ENCODE results near the gene USP12.
"Not testable (repeated sequence)": the region's sequence is repeated elsewhere in the genome, so short reads cannot be mapped to it uniquely, and the experiment has no call there.

Gene USP12, protein sequence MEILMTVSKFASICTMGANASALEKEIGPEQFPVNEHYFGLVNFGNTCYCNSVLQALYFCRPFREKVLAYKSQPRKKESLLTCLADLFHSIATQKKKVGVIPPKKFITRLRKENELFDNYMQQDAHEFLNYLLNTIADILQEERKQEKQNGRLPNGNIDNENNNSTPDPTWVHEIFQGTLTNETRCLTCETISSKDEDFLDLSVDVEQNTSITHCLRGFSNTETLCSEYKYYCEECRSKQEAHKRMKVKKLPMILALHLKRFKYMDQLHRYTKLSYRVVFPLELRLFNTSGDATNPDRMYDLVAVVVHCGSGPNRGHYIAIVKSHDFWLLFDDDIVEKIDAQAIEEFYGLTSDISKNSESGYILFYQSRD

DNA sequence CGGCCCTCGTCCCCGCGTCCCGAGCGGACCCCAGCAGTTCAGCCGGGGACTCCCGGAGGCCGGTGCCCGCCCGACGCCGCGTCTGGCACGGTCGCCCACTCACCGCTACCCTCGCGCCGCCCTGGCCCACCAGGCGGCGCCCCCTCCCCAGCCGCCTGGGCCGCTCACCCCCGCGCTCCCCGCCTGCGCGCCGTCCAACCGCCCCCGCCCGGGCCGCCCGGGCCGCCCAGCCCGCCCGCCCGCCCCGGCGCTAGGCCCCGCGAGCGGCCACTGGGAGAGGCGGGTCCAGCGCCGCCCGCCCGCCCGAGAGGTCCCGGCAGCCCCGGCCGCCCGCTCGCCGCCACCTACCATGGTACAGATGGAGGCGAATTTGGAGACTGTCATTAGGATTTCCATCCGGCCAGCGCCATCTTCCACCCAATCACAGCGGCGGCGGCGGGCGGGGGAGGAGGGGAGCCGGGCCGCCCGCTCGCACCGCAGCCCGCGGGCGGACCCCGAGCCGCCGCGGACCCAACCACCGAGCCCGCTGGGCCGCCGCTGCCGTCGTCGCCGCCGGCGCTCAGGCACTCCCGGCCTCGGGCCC lies at the start of gene USP12:
Gene USP12 (minus strand): TSS at position 568 of the 583 bp plus-strand sequence. CDS start 172 bp downstream, at position 396.
- no peaks in the 10 kb centered on the region for H3K36me3 ChIP-seq (ENCODE audit: insufficient read depth, low read length)
- TF ChIP-seq FOXP2 (optimal IDR thresholded peaks at IDR 0.05; ENCODE audit: control extremely low read depth, extremely low read length, insufficient read depth): no peak
- TF ChIP-seq EZH2 (IDR thresholded peaks at IDR 0.05): no peak
- no peak for TF ChIP-seq POLR2AphosphoS5 (IDR thresholded peaks at IDR 0.05; ENCODE audit: borderline replicate concordance, low read depth, low read length)
- no peak for DNase-seq (ENCODE audit: low read depth, low spot score)

DNA sequence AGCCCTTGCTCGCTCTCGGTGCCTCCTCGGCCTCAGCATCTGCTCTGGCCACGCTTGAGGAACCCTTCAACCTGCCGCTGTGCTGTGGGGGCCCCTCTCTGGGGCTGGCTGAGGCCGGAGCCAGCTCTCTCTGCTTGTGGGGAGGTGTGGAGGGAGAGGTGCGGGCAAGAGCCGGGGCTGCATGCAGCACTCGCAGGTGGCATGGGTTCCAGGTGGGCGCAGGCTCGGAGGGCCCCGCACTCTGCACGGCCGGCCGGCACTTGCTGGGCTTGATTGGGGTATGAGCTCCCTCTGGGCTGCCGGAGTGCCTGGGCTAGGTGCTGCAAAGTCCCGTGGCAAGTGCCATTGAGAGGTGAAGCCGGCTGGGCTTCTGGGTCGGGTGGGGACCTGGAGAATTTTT lies 48.0 kb upstream of the USP12 start:
- H3K9me3 ChIP-seq (ENCODE audit: low read depth, low read length): no peaks in the 10 kb centered on the region
- no peak overlapping the region for H3K4me3 ChIP-seq
- H3K9ac ChIP-seq (ENCODE audit: insufficient read length): no peak overlapping the region
- DNase-seq (ENCODE audit: low read depth, low spot score): no peak
- H3K27ac ChIP-seq: no peak overlapping the region
- H3K36me3 ChIP-seq (ENCODE audit: insufficient read depth, low read length): no peaks in the 10 kb centered on the region
- TF ChIP-seq FOXP2 (optimal IDR thresholded peaks at IDR 0.05; ENCODE audit: control extremely low read depth, extremely low read length, insufficient read depth): no peak
- no peak for TF ChIP-seq EZH2 (IDR thresholded peaks at IDR 0.05)
- TF ChIP-seq POLR2AphosphoS5 (IDR thresholded peaks at IDR 0.05; ENCODE audit: borderline replicate concordance, low read depth, low read length): no peak

More for the DNA sequence above, at the start of gene USP12:
- Histone ChIP-seq H3K9me3 (ENCODE audit: low read depth, low read length) (no peaks in the 10 kb centered on the region), H3K9ac (ENCODE audit: insufficient read length) (peak within 1 kb of the TSS; percentile 81), H3K4me3 (peak within 1 kb of the TSS; percentile 93), H3K27ac (peak within 1 kb of the TSS; percentile 51)

DNA sequence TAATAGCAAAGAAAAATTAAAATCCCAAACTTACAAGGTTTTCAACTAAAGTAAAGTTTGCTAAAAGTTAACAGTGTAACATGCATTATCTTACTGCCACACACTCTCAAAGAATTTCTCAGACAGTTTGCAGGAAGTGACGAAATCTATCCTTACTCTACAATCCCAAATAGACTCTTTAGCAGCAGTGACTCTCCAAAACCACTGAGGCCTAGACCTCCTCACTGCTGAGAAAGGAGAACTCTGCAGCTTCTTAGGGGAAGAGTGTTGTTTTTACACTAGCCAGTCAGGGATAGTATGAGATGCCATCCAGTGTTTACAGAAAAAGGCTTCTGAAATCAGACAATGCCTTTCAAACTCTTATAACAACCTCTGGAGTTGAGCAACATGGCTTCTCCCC lies 47.2 kb upstream of the USP12 start:
- not testable (repeated sequence) for H3K36me3 ChIP-seq (ENCODE audit: insufficient read depth, low read length); DNase-seq (ENCODE audit: low read depth, low spot score); H3K4me3 ChIP-seq; H3K27ac ChIP-seq; H3K9me3 ChIP-seq (ENCODE audit: low read depth, low read length); H3K9ac ChIP-seq (ENCODE audit: insufficient read length)

DNA sequence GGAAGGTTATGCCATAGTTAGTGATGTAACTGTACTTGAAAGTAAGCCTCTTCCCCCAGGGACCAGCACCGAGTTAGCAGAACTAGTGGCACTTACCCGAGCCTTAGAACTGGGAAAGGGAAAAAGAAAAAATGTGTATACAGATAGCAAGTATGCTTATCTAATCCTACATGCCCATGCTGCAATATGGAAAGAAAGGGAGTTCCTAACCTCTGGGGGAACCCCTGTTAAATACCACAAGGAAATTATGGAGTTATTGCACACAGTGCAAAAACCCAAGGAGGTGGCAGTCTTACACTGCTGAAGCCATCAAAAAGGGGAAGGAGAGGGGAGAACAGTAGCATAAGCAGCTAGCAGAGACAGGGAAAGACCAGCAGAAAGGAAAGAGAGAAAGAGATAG lies 46.2 kb upstream of the USP12 start:
- not testable (repeated sequence) for H3K4me3 ChIP-seq; H3K27ac ChIP-seq; H3K36me3 ChIP-seq (ENCODE audit: insufficient read depth, low read length); DNase-seq (ENCODE audit: low read depth, low spot score); H3K9me3 ChIP-seq (ENCODE audit: low read depth, low read length); H3K9ac ChIP-seq (ENCODE audit: insufficient read length)

DNA sequence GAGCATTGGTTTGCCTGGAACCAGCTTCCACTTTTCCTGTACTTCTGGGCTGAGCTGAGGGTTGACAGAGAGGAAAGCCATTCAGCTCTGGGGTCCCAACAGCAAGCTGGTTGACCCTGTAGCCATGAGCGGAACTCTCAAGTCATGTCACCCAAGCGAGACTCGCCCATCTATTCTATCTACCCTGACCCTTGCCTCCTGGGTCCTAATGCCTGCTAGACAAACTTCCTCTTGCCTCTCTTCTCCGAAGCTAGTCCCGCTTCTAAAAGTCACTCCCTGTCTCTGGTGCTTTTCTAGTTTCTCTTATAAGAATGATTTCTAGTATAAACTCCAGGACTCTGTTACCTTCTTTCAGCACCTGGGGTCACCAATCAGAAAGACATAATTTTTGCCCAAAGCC lies 41.8 kb upstream of the USP12 start:
- H3K4me3 ChIP-seq; H3K9me3 ChIP-seq (ENCODE audit: low read depth, low read length); DNase-seq (ENCODE audit: low read depth, low spot score); H3K36me3 ChIP-seq (ENCODE audit: insufficient read depth, low read length); H3K27ac ChIP-seq; H3K9ac ChIP-seq (ENCODE audit: insufficient read length): not testable (repeated sequence)

DNA sequence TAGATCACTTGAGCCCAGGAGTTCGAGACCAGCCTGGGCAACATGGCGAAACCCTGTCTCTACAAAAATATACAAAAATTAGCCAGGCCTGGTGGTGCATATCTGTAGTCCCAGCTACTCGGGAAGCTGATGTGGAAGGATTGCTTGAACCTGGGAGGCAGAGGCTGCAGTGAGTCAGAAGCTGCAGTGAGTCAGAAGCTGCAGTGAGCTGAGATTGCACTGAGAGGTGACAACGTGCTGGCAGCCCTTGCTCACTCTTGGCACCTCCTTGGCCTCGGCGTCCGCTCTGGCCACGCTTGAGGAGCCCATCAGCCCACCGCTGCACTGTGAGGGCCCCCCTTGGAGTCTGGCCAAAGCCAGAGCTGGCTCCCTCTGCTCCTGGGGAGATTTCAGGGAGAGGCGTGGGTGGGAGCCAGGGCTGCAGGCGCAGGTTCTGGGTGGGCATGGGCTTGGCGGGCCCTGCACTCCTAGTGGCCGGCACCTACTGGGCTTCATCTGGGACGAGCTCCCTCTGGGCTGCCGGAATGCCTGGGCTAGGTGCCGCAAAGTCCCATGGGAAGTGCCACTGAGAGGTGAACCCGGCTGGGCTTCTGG lies 40.3 kb upstream of the USP12 start:
- TF ChIP-seq FOXP2 (optimal IDR thresholded peaks at IDR 0.05; ENCODE audit: control extremely low read depth, extremely low read length, insufficient read depth) (no peak), POLR2AphosphoS5 (IDR thresholded peaks at IDR 0.05; ENCODE audit: borderline replicate concordance, low read depth, low read length) (no peak), EZH2 (IDR thresholded peaks at IDR 0.05) (no peak)
- no peak overlapping the region for H3K9ac ChIP-seq (ENCODE audit: insufficient read length)
- no peak for DNase-seq (ENCODE audit: low read depth, low spot score)
- no peaks in the 10 kb centered on the region for H3K36me3 ChIP-seq (ENCODE audit: insufficient read depth, low read length)
- H3K9me3 ChIP-seq (ENCODE audit: low read depth, low read length): 0 out of 2 replicates have a peak, but pooled peaks cover 6% of the 10 kb centered on the region
- no peak overlapping the region for H3K27ac ChIP-seq
- H3K4me3 ChIP-seq: no peak overlapping the region

DNA sequence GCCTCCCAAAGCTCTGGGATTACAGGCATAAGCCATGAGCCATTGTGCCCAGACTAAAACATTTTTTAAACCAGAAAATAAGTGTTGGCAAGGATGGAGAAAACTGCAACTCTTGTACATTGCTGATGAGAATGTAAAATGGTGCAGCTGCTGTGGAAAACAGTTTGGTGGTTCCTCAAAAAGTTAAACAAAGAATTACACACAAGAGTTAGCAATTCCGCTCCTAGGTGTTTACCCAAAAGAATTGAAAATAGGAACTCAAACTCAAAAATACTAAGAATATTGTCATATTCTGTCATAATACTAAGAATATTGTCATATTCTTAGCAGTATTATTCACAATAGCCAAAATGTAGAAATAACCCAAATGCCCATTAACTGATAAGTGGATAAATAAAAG lies 39.7 kb upstream of the USP12 start:
- no peak overlapping the region for H3K27ac ChIP-seq
- no peak overlapping the region for H3K4me3 ChIP-seq
- H3K36me3 ChIP-seq (ENCODE audit: insufficient read depth, low read length): no peaks in the 10 kb centered on the region
- 0 out of 2 replicates have a peak, but pooled peaks cover 6% of the 10 kb centered on the region for H3K9me3 ChIP-seq (ENCODE audit: low read depth, low read length)
- no peak for DNase-seq (ENCODE audit: low read depth, low spot score)
- no peak overlapping the region for H3K9ac ChIP-seq (ENCODE audit: insufficient read length)
- TF ChIP-seq FOXP2 (optimal IDR thresholded peaks at IDR 0.05; ENCODE audit: control extremely low read depth, extremely low read length, insufficient read depth) (no peak), POLR2AphosphoS5 (IDR thresholded peaks at IDR 0.05; ENCODE audit: borderline replicate concordance, low read depth, low read length) (no peak), EZH2 (IDR thresholded peaks at IDR 0.05) (no peak)

DNA sequence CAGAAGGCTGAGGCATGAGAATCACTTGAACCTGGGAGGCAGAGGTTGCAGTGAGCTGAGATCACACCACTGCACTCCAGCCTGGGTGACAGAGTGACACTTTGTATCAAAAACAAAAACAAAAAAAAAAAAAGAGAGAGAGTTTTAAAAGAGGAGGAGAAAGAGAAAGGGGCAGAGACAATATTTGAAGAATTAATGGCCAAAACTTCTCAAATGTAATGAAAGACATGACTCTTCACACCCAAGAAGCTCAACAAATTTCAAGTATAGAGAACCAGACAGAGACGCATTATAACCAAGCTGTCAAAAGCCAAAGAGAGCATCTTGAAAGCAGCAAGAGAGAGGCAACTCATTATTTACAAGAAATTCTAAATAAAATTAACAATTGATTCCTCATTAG lies 36.9 kb upstream of the USP12 start:
- Histone ChIP-seq H3K36me3 (ENCODE audit: insufficient read depth, low read length) (no peaks in the 10 kb centered on the region), H3K27ac (no peak overlapping the region), H3K9ac (ENCODE audit: insufficient read length) (no peak overlapping the region), H3K9me3 (ENCODE audit: low read depth, low read length) (0 out of 2 replicates have a peak, but pooled peaks cover 6% of the 10 kb centered on the region), H3K4me3 (no peak overlapping the region)
- no peak for TF ChIP-seq POLR2AphosphoS5 (IDR thresholded peaks at IDR 0.05; ENCODE audit: borderline replicate concordance, low read depth, low read length)
- TF ChIP-seq EZH2 (IDR thresholded peaks at IDR 0.05): no peak
- TF ChIP-seq FOXP2 (optimal IDR thresholded peaks at IDR 0.05; ENCODE audit: control extremely low read depth, extremely low read length, insufficient read depth): no peak
- DNase-seq (ENCODE audit: low read depth, low spot score): no peak

DNA sequence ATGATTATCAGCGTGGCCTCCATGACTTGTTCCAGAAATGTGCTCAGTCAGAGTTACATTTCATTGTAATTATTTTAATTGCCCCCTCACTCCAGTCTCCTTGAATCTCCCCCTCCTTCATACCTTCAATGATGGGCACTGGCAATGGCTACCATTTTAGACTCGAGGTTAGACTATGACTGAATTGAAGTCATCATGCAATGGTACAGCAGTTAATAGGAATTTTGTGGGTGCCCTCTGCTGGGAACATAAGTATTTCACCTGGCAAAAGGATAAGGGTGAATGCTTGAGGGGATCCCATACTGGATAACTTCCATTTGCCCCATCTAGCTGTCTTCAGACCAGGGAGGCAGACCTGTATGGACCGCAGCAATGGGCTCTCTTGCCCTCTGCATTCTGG lies 32.2 kb upstream of the USP12 start:
- H3K9me3 ChIP-seq (ENCODE audit: low read depth, low read length): no peaks in the 10 kb centered on the region
- no peak for TF ChIP-seq POLR2AphosphoS5 (IDR thresholded peaks at IDR 0.05; ENCODE audit: borderline replicate concordance, low read depth, low read length)
- H3K9ac ChIP-seq (ENCODE audit: insufficient read length): no peak overlapping the region
- no peaks in the 10 kb centered on the region for H3K36me3 ChIP-seq (ENCODE audit: insufficient read depth, low read length)
- no peak for DNase-seq (ENCODE audit: low read depth, low spot score)
- no peak overlapping the region for H3K4me3 ChIP-seq
- no peak overlapping the region for H3K27ac ChIP-seq

All from SK-N-MC (cell line).